ENCODE data around the gene TMEM51.

The TMEM51 gene

DNA sequence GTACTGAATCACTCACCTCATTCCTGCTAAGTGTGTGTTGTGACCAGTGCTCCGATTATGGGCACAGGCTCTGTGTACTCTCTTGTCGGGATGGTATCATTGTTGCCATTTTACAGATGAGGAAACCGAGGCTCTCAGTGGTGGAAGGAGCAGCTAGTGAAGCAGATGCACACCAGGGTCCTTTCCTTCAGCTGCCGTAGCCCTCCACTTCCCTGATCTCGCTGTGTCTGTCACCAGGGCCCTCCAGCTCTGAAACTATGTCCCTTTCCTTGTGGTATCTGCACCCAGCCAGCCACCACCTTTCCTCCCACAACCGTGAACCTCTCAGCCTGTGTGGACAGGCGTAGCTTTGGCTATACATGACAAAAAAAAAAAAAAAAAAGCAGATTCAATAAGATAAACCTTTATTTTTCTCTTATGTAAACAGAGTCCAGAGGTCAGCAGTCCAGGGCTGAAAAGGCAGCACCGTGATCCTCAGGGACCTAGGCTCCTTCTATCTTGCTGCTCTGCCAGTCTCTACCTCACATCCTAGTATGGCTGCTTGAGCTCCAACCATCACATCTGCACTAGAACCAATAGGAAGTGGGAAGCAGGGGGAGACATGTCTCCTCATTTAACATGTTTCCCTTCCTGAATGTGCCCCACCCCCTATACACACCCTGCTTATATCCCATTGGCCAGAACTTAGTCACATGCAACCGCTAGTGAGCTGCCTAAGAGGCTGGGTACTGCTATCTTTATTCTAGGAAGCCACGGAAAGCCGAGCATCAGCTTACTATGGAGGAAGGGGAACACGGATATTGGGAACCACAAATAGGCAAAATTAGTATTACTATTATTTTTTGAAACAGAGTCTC is 44.3 kb downstream of the TMEM51 start:
- Histone ChIP-seq H3K79me2 (ENCODE audit: insufficient read depth, low read length) (no peaks in the 10 kb centered on the region), H3K36me3 (ENCODE audit: low read length) (no peaks in the 10 kb centered on the region), H2AFZ (ENCODE audit: low read depth, low read length, severe bottlenecking) (no peak overlapping the region), H3K9ac (ENCODE audit: low read length) (no peak overlapping the region), H3K4me3 (ENCODE audit: insufficient read depth, low read length, poor library complexity, severe bottlenecking) (no peak overlapping the region), H3K9me3 (ENCODE audit: insufficient read depth, low read length) (no peaks in the 10 kb centered on the region), H3K27ac (ENCODE audit: low read depth, low read length) (no peak overlapping the region), H3K9me2 (replicated peaks; ENCODE audit: insufficient read depth, low read length) (no peaks in the 10 kb centered on the region), H3F3A (ENCODE audit: insufficient read depth) (no peaks in the 10 kb centered on the region), H3K4me2 (ENCODE audit: low read depth, low read length, poor library complexity, severe bottlenecking) (no peak overlapping the region), H3K27me3 (ENCODE audit: low read length) (no peaks in the 10 kb centered on the region), H4K20me1 (ENCODE audit: low read depth, low read length) (no peaks in the 10 kb centered on the region)
- TF ChIP-seq, protein P1, sequence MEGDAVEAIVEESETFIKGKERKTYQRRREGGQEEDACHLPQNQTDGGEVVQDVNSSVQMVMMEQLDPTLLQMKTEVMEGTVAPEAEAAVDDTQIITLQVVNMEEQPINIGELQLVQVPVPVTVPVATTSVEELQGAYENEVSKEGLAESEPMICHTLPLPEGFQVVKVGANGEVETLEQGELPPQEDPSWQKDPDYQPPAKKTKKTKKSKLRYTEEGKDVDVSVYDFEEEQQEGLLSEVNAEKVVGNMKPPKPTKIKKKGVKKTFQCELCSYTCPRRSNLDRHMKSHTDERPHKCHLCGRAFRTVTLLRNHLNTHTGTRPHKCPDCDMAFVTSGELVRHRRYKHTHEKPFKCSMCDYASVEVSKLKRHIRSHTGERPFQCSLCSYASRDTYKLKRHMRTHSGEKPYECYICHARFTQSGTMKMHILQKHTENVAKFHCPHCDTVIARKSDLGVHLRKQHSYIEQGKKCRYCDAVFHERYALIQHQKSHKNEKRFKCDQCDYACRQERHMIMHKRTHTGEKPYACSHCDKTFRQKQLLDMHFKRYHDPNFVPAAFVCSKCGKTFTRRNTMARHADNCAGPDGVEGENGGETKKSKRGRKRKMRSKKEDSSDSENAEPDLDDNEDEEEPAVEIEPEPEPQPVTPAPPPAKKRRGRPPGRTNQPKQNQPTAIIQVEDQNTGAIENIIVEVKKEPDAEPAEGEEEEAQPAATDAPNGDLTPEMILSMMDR (IDR thresholded peaks at IDR 0.05; ENCODE audit: insufficient read depth, low read length, poor library complexity, severe bottlenecking) = no peak
- TF ChIP-seq EZH2phosphoT487 (conservative IDR thresholded peaks at IDR 0.05; ENCODE audit: low read length) = no peak

DNA sequence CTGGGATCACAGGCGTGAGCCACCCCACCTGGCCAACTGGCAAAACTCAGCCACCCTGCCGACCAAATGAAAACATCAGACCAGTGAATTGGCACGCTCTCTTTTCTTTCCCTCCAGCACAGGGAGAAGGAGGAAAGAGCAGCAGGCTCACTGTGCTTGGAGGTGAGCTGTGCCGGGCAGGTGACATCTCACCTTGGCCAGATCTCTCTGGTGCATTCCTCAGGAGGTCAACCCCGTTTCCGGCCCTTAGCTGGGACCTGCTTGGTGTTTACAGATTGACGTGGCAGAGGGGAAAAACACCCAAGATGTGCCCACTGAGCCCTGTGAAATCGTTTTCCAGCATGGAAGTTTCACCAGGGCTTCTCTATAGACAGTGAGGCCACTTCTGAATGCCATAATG is 45.1 kb downstream of the TMEM51 start:
- no peaks in the 10 kb centered on the region for H3K27me3 ChIP-seq (ENCODE audit: low read length)
- H3F3A ChIP-seq (ENCODE audit: insufficient read depth) = no peaks in the 10 kb centered on the region
- H4K20me1 ChIP-seq (ENCODE audit: low read depth, low read length) = no peaks in the 10 kb centered on the region
- TF ChIP-seq, protein P1 (IDR thresholded peaks at IDR 0.05; ENCODE audit: insufficient read depth, low read length, poor library complexity, severe bottlenecking) = no peak
- TF ChIP-seq EZH2phosphoT487 (conservative IDR thresholded peaks at IDR 0.05; ENCODE audit: low read length) = no peak
- no peak overlapping the region for H3K27ac ChIP-seq (ENCODE audit: low read depth, low read length)
- H3K9me3 ChIP-seq (ENCODE audit: insufficient read depth, low read length) = no peaks in the 10 kb centered on the region
- no peak overlapping the region for H3K4me3 ChIP-seq (ENCODE audit: insufficient read depth, low read length, poor library complexity, severe bottlenecking)
- H3K4me2 ChIP-seq (ENCODE audit: low read depth, low read length, poor library complexity, severe bottlenecking) = no peak overlapping the region
- no peak overlapping the region for H3K9ac ChIP-seq (ENCODE audit: low read length)
- H2AFZ ChIP-seq (ENCODE audit: low read depth, low read length, severe bottlenecking) = no peak overlapping the region
- H3K9me2 ChIP-seq (replicated peaks; ENCODE audit: insufficient read depth, low read length) = no peaks in the 10 kb centered on the region
- no peaks in the 10 kb centered on the region for H3K36me3 ChIP-seq (ENCODE audit: low read length)
- no peaks in the 10 kb centered on the region for H3K79me2 ChIP-seq (ENCODE audit: insufficient read depth, low read length)

DNA sequence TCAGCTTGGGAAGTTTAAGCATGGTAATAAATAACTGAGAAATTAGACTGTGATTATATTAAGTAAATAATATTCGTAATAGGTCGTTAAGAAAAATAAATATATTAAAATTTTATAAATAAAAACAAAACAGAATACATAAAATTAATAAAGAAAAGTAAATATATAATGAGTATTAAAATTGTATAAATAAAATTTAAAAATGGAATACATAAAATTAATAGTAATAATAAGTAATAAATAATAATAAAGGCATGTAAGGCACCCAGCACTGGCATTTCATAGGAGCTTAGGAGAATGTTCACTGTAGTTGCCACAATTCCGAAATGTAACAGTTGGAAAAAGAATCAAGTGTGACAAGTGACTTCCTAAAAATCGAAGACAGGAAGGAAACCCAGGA is 47.7 kb downstream of the TMEM51 start:
- no peak overlapping the region for H2AFZ ChIP-seq (ENCODE audit: low read depth, low read length, severe bottlenecking)
- no peak overlapping the region for H3K27ac ChIP-seq (ENCODE audit: low read depth, low read length)
- H4K20me1 ChIP-seq (ENCODE audit: low read depth, low read length) = no peaks in the 10 kb centered on the region
- no peaks in the 10 kb centered on the region for H3K9me3 ChIP-seq (ENCODE audit: insufficient read depth, low read length)
- no peak overlapping the region for H3K9ac ChIP-seq (ENCODE audit: low read length)
- no peaks in the 10 kb centered on the region for H3F3A ChIP-seq (ENCODE audit: insufficient read depth)
- TF ChIP-seq, protein P1 (IDR thresholded peaks at IDR 0.05; ENCODE audit: insufficient read depth, low read length, poor library complexity, severe bottlenecking) = no peak
- no peak for TF ChIP-seq EZH2phosphoT487 (conservative IDR thresholded peaks at IDR 0.05; ENCODE audit: low read length)
- H3K36me3 ChIP-seq (ENCODE audit: low read length) = no peaks in the 10 kb centered on the region
- H3K4me3 ChIP-seq (ENCODE audit: insufficient read depth, low read length, poor library complexity, severe bottlenecking) = no peak overlapping the region
- no peaks in the 10 kb centered on the region for H3K79me2 ChIP-seq (ENCODE audit: insufficient read depth, low read length)
- no peaks in the 10 kb centered on the region for H3K27me3 ChIP-seq (ENCODE audit: low read length)
- H3K9me2 ChIP-seq (replicated peaks; ENCODE audit: insufficient read depth, low read length) = no peaks in the 10 kb centered on the region
- no peak overlapping the region for H3K4me2 ChIP-seq (ENCODE audit: low read depth, low read length, poor library complexity, severe bottlenecking)
